GM21529 (cell line): Measurements from ENCODE around the gene CHSY3.
"Not testable (repeated sequence)": the region's sequence is repeated elsewhere in the genome, so short reads cannot be mapped to it uniquely, and the experiment has no call there.

Experiments used
- ATAC-seq: cut with Tn5 transposase; IDR thresholded peaks from one replicate; pipeline ENCODE4 v1.9.1; 2021; ENCODE audit not compliant: unreplicated experiment

Gene CHSY3

DNA sequence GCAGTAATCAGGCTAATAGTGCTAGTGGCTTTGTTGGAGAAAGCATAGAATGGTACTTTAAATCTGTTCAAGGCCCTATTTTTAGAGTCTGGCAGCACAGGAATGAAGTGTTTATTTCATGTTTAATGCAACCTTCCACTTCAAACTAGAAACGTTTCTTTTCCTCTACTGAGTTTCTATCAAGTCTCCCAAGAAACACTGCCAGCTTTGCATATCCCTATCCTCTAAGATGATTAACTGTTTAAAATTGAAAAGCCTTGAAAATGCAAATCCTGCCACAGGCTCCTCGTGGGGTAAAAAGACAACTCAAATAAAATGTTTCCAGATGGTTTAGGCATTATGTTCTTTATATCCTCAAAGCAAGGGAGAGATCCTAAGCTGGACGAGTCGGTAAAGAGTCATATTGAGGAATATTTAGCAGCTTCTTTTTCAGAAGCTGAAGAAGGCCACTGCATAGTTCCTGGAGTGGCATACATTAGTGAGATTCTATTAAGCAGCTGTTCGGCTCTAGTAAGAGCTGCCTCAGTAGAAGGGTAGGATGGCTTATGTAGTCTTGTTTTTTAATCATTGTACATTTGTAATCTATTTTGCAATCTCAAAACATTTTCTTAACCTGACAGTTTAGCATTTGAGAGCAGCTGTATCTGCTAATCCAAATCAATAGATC, 251.2 kb downstream of the CHSY3 start:
- no peak for ATAC-seq

DNA sequence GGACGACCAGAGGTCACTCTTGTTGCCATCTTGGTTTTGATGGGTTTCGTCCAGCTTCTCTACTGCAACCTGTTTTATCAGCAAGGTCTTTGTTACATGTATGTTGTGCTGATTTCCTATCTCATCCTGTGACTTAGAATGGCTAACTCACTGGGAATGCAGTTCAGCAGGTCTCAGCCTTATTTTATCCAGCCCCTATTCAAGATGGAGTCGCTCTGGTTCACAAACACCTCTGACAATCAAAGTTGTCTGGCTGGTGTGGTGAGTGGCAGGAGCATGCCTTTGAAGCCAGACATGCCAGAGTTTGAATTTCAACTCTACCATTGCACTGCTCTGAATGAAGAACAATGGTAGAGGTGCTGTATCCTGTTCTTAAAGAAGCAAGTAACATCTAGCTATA, 253.8 kb downstream of the CHSY3 start:
- no peak for ATAC-seq

DNA sequence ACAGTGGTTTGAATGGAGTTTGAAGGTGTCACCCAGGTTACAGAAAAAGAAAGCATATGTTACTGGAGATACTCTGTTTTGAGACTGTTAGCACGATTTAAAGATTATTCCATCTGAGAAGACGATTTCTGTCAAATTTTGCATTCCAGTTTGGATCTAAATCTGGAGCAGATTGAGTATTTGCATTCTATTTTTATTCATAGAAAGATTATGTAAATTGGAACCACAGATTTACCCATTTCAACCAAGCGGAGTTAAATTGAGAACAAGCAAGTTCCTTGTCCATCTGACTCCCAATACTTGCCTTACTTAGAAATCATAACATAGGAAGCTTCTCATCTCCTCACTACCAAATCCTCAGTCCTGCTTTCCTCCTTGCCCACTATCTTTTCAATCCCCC, 255.7 kb downstream of the CHSY3 start:
- no peak for ATAC-seq

DNA sequence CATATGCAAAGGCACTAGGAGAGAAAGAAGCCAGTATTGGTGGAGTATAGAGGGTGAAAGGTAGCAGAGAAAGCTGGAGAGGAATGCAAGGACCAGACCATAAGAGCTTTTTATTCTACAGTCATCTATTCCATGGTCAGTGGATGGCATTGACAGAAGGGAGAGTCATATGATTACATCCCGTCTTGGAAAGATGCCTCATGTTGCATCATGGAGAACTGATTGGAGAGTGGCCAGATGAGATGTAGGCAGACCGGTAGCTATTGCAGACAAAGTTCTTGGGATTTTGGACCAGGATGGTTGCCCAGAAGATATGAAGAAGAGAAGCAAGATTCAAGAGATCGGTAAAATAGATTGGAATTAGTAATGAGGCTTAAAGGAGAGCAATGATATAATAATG, 260.7 kb downstream of the CHSY3 start:
- ATAC-seq: no peak

DNA sequence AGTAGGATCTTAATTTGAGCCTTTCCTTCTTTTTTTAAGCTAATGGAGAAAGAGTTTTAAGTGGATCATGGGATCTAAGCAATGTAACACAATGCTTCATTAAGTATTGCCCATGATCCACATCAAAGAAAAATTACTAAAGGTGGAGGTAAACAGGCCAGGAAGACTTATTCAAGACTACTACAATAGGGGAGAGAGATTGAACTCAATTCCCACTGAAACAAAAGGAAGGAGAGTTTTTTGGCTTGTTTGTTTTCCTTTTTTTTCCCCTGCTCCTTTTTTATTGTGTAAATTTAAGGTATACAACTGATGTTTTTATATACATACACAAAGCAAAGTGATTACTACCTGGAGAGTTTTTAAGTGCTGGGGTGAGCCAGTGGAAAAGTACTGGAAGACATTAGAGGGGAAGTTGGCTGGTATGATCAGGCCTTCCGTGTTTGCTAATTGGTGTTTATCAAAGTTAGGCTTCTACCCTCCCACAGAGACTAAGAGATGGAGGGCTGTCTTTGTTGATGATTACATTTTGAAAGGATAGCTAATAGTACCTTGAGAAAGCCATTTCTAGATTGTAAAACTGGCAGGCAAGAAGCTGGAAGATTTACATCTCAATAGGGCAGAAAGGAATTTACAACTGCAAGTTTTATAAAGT, 262.7 kb downstream of the CHSY3 start:
- no peak for ATAC-seq

DNA sequence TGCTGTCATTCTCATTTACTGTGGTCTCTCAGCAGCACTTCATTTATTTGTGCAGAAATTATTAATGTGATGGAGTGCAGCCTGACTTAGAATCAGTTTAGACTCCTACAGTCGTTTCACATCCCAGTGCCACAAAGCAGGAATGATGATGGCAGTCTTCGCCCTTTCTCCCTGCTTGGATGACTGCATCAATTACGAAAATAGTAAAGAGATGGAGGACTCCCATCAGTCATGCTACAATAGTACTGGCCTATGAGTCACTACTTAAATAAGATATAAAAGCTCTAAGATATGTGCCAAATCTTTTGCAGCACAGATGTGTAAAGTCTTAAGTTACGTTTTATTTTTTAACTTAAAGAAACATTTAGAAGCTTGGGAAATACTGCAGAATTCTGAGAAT, 263.9 kb downstream of the CHSY3 start:
- ATAC-seq: no peak

DNA sequence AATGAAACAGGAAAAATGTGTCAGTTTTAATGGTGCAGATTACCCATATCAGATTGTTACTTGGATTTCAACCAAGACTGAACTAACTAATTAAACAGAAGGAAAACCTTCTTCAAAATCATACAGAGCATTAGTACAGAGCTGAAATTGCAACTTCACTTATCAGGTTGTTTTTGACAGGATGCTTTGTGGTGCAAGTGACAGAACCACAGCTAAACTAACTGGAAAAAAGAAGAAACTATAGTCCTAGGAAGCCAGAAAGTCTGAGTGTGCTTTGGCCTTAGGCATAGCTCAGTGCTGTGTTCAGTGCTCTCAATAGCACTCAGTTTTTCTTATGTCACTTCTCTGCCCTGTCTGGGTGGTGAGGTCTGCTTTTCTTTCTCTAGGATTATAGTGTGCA, 267.4 kb downstream of the CHSY3 start:
- ATAC-seq: no peak

DNA sequence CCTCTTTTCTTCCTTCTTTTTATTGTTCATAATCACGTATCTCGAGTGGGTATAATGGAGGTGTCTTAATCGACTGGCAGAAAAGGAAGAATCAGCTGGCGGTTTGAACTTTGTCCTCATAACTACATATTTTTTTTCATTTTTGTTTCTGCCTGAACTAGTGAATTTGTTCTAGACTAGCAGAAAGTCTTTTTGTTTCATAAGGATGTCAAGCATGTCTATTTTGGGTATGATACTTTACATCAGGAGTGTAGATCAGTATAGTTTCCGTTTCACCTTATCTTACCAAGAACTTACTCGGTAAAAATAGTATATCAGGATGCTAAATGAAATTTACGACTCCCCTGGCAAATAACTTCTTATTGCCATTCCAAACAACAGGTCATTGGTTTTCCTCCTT, 278.9 kb downstream of the CHSY3 start:
- ATAC-seq: no peak

DNA sequence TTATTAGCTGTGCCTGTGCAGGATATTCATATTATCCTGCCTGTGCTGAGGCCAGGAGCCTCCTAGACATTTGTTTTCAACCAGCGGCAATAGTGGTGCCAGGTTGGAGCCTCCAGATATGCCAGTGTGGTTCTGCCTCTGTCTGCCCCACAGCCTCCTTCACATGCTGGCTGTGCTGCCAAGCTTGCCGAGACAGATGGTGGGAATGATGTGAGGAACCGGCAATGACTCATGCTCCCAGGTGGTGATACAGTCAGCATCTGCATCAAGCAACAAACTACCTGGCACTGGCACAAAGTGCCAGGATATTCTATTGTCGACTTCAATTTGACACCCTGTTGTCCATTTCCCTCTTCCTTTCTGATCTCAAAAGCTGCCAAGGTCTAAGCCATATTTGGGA, 285.7 kb downstream of the CHSY3 start:
- no peak for ATAC-seq

DNA sequence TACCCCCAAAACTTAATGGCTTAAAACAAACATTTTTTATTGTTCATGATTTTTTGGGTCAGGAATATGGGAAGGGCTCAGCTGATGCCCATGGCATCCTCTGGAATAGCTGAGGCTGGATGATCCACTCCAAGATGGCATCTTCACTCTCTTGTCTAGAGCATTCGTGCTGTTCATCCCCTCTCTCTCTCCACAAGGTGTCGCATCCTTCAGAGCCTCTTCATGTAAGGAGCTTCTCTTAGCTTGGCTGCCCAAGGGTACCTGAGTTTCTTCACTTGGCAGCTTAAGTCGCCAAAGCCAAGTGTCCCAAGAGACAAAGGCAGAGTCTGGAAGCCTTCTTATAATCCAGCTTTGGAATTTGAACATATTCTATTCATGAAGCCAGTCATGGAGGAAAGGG, 294.7 kb downstream of the CHSY3 start:
- peak; percentile 71 for ATAC-seq

DNA sequence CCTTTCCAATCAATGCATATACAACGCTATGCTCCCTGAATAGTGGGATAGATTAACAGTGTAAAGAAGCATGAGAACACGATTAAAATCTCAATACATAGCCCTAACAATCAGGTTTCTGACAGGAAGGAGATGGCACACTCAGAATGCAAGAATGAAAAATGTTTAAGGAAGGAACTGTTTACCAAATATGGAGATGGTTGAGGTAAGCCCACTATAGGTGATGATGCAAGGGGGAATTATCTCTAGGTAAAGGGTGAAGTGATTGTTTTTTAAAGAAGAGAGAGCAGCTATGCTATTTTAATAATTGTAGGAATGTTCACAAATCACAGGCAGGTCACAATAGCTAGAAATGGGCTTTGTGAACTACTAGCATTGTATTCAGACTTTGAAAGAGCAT, 302.4 kb downstream of the CHSY3 start:
- no peak for ATAC-seq

DNA sequence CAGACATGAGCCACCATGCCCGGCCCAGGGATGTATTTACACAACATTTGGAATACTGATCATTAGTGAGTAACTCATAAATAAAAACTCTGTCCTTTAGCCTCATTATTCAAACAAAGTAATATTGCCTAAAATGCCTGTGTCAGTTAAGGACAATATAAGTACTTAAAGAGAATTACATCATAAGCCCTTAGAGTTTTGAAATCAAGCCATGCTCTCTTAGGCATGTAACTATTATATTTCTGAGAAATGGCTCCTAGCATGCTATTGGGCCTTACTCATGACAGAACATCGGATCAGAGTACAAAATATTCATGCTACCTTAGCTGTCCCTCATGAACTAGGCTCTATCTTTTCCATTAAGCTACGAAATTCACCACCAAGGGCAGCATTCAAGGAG, 309.3 kb downstream of the CHSY3 start:
- ATAC-seq: no peak

DNA sequence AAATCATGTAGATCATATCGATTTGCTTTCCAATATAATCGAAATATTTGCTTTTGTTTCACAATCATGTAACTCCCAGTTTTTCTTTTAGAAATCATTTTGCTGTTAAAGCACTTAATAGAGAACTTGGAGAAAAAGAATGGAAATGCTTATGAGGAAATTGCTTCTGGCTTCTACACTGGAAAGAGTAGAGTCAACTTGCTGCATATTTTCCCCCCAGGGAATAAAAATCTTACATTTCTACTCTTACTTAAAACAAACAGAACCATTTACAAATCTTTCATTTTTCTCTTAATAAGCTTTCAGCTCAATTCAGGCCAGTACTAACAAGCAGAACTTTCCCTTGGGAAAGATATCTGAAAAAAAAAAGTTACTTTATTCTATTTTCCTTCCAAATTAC, 312.0 kb downstream of the CHSY3 start:
- ATAC-seq: no peak

DNA sequence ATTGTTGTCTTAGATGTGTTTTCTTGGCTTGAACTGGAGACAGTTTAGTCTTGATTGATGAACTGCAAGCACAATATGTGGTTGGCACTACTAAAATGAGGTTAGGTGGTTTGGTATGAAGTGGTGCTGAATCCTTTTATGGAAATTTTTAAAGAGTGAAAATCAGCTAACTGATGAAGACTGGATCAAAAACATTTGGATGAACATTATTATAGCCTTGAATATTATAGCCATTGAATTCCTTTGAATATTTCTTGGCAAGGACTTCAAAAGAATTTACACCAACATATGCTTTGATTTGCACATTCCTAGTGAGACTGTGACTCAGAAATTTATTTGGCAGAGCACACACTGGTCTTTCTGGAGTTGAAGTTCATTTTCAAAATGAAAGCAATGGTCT, 318.3 kb downstream of the CHSY3 start:
- ATAC-seq: no peak

DNA sequence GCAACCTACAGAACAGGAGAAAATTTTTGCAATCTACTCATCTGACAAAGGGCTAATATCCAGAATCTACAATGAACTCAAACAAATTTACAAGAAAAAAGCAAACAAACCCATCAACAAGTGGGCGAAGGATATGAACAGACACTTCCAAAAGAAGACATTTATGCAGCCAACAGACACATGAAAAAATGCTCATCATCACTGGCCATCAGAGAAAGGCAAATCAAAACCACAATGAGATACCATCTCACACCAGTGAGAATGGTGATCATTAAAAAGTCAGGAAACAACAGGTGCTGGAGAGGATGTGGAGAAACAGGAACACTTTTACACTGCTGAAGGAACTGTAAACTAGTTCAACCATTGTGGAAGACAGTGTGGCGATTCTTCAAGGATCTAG, 322.3 kb downstream of the CHSY3 start:
- ATAC-seq: not testable (repeated sequence)

DNA sequence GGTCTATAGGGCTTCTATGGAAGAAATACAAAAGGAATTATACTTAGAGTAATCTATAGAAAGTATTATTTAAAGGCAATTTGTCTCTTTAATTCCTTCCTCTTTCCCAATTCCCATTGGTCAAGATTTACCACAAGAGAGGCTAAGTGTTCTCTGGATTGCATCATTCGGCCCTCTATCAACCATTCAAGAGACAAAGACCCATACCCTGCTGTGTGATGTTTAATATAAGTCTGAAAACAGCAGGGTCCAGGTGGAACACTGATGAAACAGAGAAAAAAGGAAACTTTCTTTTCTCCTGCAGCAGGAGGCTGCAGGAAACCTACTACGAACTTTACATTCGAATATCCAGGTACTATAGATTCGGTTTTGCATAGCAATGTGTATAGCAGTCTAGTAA, 323.4 kb downstream of the CHSY3 start:
- no peak for ATAC-seq

DNA sequence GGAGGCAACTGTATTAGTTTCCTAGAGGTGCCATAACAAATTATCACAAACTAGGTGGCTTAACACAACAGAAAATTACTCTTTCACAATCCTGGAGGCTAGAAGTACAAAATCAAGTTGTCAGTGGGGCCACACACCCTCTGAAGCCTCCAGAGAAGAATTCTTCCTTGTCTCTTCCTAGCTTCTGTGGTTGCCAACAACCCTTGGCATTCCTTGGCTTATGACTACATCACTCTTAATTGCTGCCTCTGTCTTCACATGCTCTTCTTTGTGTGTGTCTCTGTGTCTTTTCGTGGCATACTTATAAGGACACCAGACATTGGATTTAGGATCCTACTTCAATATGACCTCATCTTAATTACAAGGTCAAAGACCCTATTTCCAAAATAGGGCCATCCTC, 327.5 kb downstream of the CHSY3 start:
- no peak for ATAC-seq

DNA sequence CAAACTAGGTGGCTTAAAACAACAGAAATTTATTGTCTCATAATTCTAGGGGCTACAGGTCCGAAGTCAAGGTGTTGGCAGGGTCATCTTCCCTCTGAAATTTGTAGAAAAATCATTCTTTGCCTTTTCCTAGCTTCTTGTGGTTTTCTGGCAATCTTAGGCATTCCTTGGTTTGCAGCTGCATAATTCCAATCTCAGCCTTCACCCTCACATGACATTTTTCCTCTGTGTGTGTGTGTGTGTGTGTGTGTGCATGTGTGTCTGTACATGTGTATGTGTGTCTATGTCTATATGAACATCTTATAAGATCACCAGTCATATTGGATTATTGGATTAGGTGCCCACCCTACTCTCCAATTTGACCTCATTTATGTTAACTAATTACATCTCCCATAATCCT, 330.6 kb downstream of the CHSY3 start:
- ATAC-seq: no peak
